ENCODE data around the gene SUCLG2. TPM values are rescaled to one million over a fixed set of nuclear protein-coding genes. Genes with fewer than 3 reads are reported as not detected.
A peak's percentile ranks its signal among the peaks of the same experiment; 100 is the strongest.

Gene SUCLG2
- total and polyA plus RNA-seq, 9 of the 15 experiments (the other 6 are each of a cell fraction or from before 2014, with no cell fraction given) = 10.1 to 41.4 (median 29.0) TPM

GRCh38 chr3:67421912-67422311 lies 232.5 kb downstream of the SUCLG2 start (continued):
- TF ChIP-seq USF2 (CRISPR knock-in tag; IDR thresholded peaks at IDR 0.05) (no peak), TAL1 (IDR thresholded peaks at IDR 0.05) (no peak)

GRCh38 chr3:67419779-67420178 lies 234.6 kb downstream of the SUCLG2 start:
- H3K4me2 ChIP-seq (ENCODE audit: insufficient read depth, low read length) = no peak overlapping the region
- H4K20me1 ChIP-seq (replicated peaks; ENCODE audit: control insufficient read depth, insufficient read depth, low read length) = no peaks in the 10 kb centered on the region
- no peaks in the 10 kb centered on the region for H3K4me1 ChIP-seq (replicated peaks in 1 of 2; ENCODE audit: control insufficient read depth in 2 of 2, insufficient read depth in 2 of 2, low read length in 2 of 2)
- H2AFZ ChIP-seq (ENCODE audit: low read depth, low read length) = no peak overlapping the region
- H3K9me1 ChIP-seq (ENCODE audit: control insufficient read depth, insufficient read depth, low read length) = no peaks in the 10 kb centered on the region
- FAIRE-seq (no peak), DNase-seq (ENCODE audit: extremely low read depth in 1 of 4, low spot score in 3 of 4) (no peak), ATAC-seq (no peak)
- no peaks in the 10 kb centered on the region for H3K9me3 ChIP-seq (replicated peaks; ENCODE audit: control insufficient read depth, insufficient read depth, low read depth, low read length)
- H3K79me2 ChIP-seq (ENCODE audit: control insufficient read depth, insufficient read depth, low read length) = no peaks in the 10 kb centered on the region
- intact Hi-C loops (cut with micrococcal nuclease) = no loop called here
- no TSS peak for BruUV-seq (replicated peaks)
- H3K36me3 ChIP-seq (ENCODE audit: control insufficient read depth, insufficient read depth, low read length) = no peaks in the 10 kb centered on the region
- H3K4me3 ChIP-seq = no peak overlapping the region
- CTCF ChIA-PET (ENCODE audit: low intra/inter-chr PET ratio) = no interaction called here
- peak; percentile 82 for TF ChIP-seq ZNF324 (CRISPR knock-in tag; IDR thresholded peaks at IDR 0.05)
- no peak for TF ChIP-seq ETS1 (conservative IDR thresholded peaks at IDR 0.05; ENCODE audit: control insufficient read depth, low read depth, low read length)
- TF ChIP-seq MEF2D (tag; conservative IDR thresholded peaks at IDR 0.05; ENCODE audit: low read depth) = no peak
- H3K9ac ChIP-seq (ENCODE audit: insufficient read depth in 1 of 2, low read depth in 2 of 2, low read length in 2 of 2) = no peak overlapping the region
- in situ Hi-C loops (cut with MboI) = no loop called here
- POLR2A ChIA-PET = no interaction called here
- H3K27me3 ChIP-seq (ENCODE audit: control insufficient read depth in 2 of 2, insufficient read depth in 2 of 2, low read length in 2 of 2) = no peaks in the 10 kb centered on the region
- H3K27ac ChIP-seq (ENCODE audit: extremely low read depth, low read depth, low read length) = no peak overlapping the region

Data from K562 (cell line).